GM21825 (cell line): ENCODE data around the gene SORCS3.
"Not testable (repeated sequence)": the region's sequence is repeated elsewhere in the genome, so short reads cannot be mapped to it uniquely, and the experiment has no call there.

Experiments
- ATAC-seq: cut with Tn5 transposase; IDR thresholded peaks from one replicate; pipeline ENCODE4 v1.9.1; 2021; ENCODE audit warnings: mild to moderate bottlenecking, moderate library complexity; ENCODE audit not compliant: unreplicated experiment

Gene SORCS3

GRCh38 chr10:104689105-104689504 is 48.0 kb downstream of the SORCS3 start:
- no peak for ATAC-seq

GRCh38 chr10:104689547-104689946 is 48.5 kb downstream of the SORCS3 start:
- ATAC-seq, result no peak

GRCh38 chr10:104690101-104690500 is 49.0 kb downstream of the SORCS3 start:
- no peak for ATAC-seq

GRCh38 chr10:104690959-104691358 is 49.9 kb downstream of the SORCS3 start:
- ATAC-seq, result no peak

GRCh38 chr10:104694074-104694473 is 53.0 kb downstream of the SORCS3 start:
- no peak for ATAC-seq

GRCh38 chr10:104703262-104703661 is 62.2 kb downstream of the SORCS3 start:
- not testable (repeated sequence) for ATAC-seq

GRCh38 chr10:104706886-104707285 is 65.8 kb downstream of the SORCS3 start:
- no peak for ATAC-seq

- ATAC-seq, result no peak
Measured at GRCh38 chr10:104707602-104708459, 66.7 kb downstream of the SORCS3 start.

GRCh38 chr10:104711302-104711721 is 70.2 kb downstream of the SORCS3 start:
- ATAC-seq, result no peak

- ATAC-seq, result not testable (repeated sequence)
Measured at GRCh38 chr10:104730593-104730992, 89.5 kb downstream of the SORCS3 start.

GRCh38 chr10:104731192-104731591 is 90.1 kb downstream of the SORCS3 start:
- ATAC-seq, result no peak

GRCh38 chr10:104732222-104732621 is 91.1 kb downstream of the SORCS3 start:
- ATAC-seq, result no peak

GRCh38 chr10:104734433-104734832 is 93.3 kb downstream of the SORCS3 start:
- no peak for ATAC-seq

- ATAC-seq, result no peak
Measured at GRCh38 chr10:104735036-104735756, 94.1 kb downstream of the SORCS3 start.

GRCh38 chr10:104735757-104736391 is 94.8 kb downstream of the SORCS3 start:
- no peak for ATAC-seq

GRCh38 chr10:104741127-104741526 is 100.0 kb downstream of the SORCS3 start:
- ATAC-seq, result no peak

GRCh38 chr10:104744052-104744451 is 103.0 kb downstream of the SORCS3 start:
- no peak for ATAC-seq

GRCh38 chr10:104750291-104750690 is 109.2 kb downstream of the SORCS3 start:
- ATAC-seq, result no peak

- ATAC-seq, result no peak
Measured at GRCh38 chr10:104762793-104763192, 121.7 kb downstream of the SORCS3 start.

GRCh38 chr10:104766341-104766740 is 125.3 kb downstream of the SORCS3 start:
- ATAC-seq, result no peak

GRCh38 chr10:104767282-104767681 is 126.2 kb downstream of the SORCS3 start:
- no peak for ATAC-seq

GRCh38 chr10:104767745-104768144 is 126.7 kb downstream of the SORCS3 start:
- ATAC-seq, result no peak
